Measurements from ENCODE around the gene SARDH.

DNA sequence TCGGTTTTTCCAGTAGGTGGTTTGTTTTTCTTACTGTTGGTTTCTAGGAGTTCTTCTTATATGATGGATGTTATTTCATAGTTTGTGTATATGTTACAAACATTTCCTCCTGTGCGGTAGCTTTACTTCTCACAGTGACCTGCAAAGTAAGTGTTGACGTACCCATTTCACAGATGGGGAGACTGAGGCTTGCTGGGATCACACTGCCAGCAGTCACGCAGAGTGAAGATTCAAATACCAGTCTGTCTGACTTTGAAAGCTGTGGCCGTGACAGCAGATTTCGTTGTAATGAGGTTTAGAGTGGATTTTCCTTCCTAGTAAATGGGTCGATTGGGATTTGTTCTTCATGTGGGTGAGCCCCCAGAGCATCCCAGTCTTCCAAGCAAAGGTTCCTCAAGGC is 89.0 kb downstream of the SARDH start:
- TF ChIP-seq EZH2phosphoT487 (IDR thresholded peaks at IDR 0.05; ENCODE audit: low read length) (no peak), CTCF (IDR thresholded peaks at IDR 0.05; ENCODE audit: low read length) (no peak), EZH2 (optimal IDR thresholded peaks at IDR 0.05; ENCODE audit: low read depth, low read length) (no peak)
